ENCODE measurements around the gene PSMG2. TPM values are rescaled to one million over a fixed set of nuclear protein-coding genes. Genes with fewer than 3 reads are reported as not detected.

PSMG2 gene
- total RNA-seq, 2 donors from 2014 or later = 73.9 to 78.6 TPM

- DNase-seq (ENCODE audit: low spot score) = no peak
- Histone ChIP-seq H3K36me3 (no peaks in the 10 kb centered on the region), H3K9me3 (no peaks in the 10 kb centered on the region), H3K27me3 (replicated peaks; ENCODE audit: insufficient read depth) (no peaks in the 10 kb centered on the region), H3K4me1 (replicated peaks) (no peaks in the 10 kb centered on the region), H3K27ac (no peak overlapping the region), H3K4me3 (no peak overlapping the region)
- WGBS = 87% methylated on average over 19 of the region's 19 CpGs
- intact Hi-C loops (cut with DNase I) = no loop called here
- TF ChIP-seq CTCF (IDR thresholded peaks at IDR 0.05) (no peak), POLR2A (IDR thresholded peaks at IDR 0.05) (no peak), POLR2AphosphoS5 (IDR thresholded peaks at IDR 0.05) (no peak)
Observed at GRCh38 chr18:12737243-12737902, 34.5 kb downstream of the PSMG2 start.

- intact Hi-C loops (cut with DNase I) = loop anchor here (10.0 kb wide), 1 partner anchor 153 kb away; no protein-coding TSS in a partner anchor
- TF ChIP-seq POLR2A (IDR thresholded peaks at IDR 0.05) (no peak), POLR2AphosphoS5 (IDR thresholded peaks at IDR 0.05) (no peak), CTCF (IDR thresholded peaks at IDR 0.05) (no peak)
- Histone ChIP-seq H3K4me1 (replicated peaks) (no peaks in the 10 kb centered on the region), H3K27me3 (replicated peaks; ENCODE audit: insufficient read depth) (no peaks in the 10 kb centered on the region), H3K9me3 (no peaks in the 10 kb centered on the region), H3K27ac (no peak overlapping the region), H3K36me3 (no peaks in the 10 kb centered on the region), H3K4me3 (no peak overlapping the region)
- DNase-seq (ENCODE audit: low spot score) = no peak
- WGBS = 36% methylated on average over 6 of the region's 6 CpGs
Observed at GRCh38 chr18:12741351-12741750, 38.5 kb downstream of the PSMG2 start.

GRCh38 chr18:12742453-12742852 is 39.6 kb downstream of the PSMG2 start:
- H3K27ac ChIP-seq = no peak overlapping the region
- no peak overlapping the region for H3K4me3 ChIP-seq
- H3K4me1 ChIP-seq (replicated peaks) = no peaks in the 10 kb centered on the region
- no peak for TF ChIP-seq POLR2AphosphoS5 (IDR thresholded peaks at IDR 0.05)
- no peak for TF ChIP-seq POLR2A (IDR thresholded peaks at IDR 0.05)
- no peak for TF ChIP-seq CTCF (IDR thresholded peaks at IDR 0.05)
- 83% methylated on average over 5 of the region's 5 CpGs for WGBS
- DNase-seq (ENCODE audit: low spot score) = no peak
- no peaks in the 10 kb centered on the region for H3K36me3 ChIP-seq
- no peaks in the 10 kb centered on the region for H3K27me3 ChIP-seq (replicated peaks; ENCODE audit: insufficient read depth)
- no peaks in the 10 kb centered on the region for H3K9me3 ChIP-seq
- intact Hi-C loops (cut with DNase I) = loop anchor here (10.0 kb wide), 1 partner anchor 152 kb away; no protein-coding TSS in a partner anchor

- no peak for DNase-seq (ENCODE audit: low spot score)
- WGBS = 7% methylated on average over 2 of the region's 2 CpGs
- intact Hi-C loops (cut with DNase I) = loop anchor here (10.0 kb wide), 1 partner anchor 151 kb away; no protein-coding TSS in a partner anchor
Observed at GRCh38 chr18:12744103-12744502, 41.3 kb downstream of the PSMG2 start.

More at GRCh38 chr18:12744103-12744502, 41.3 kb downstream of the PSMG2 start:
- Histone ChIP-seq H3K36me3 (no peaks in the 10 kb centered on the region), H3K4me3 (no peak overlapping the region), H3K27ac (no peak overlapping the region), H3K4me1 (replicated peaks) (no peaks in the 10 kb centered on the region), H3K27me3 (replicated peaks; ENCODE audit: insufficient read depth) (no peaks in the 10 kb centered on the region), H3K9me3 (no peaks in the 10 kb centered on the region)
- TF ChIP-seq POLR2A (IDR thresholded peaks at IDR 0.05) (no peak), CTCF (IDR thresholded peaks at IDR 0.05) (peak in 3 of 4 experiments; percentile 41 to 66 (median 55))

Measured in prostate gland (tissue), 2 donors.